ENCODE data around the gene RTP3.
"Not testable (repeated sequence)": the region's sequence is repeated elsewhere in the genome, so short reads cannot be mapped to it uniquely, and the experiment has no call there.

RTP3 gene

GRCh38 chr3:46517784-46518181, 20.0 kb downstream of the RTP3 start:
- in situ Hi-C loops (cut with HindIII; ENCODE audit: low pct_unique_long_range_greater_than_20kb, low sequenced_read_pairs), result no loop called here
- TF ChIP-seq JUND (IDR thresholded peaks at IDR 0.05; ENCODE audit: low read depth), result no peak
- no peak for DNase-seq (ENCODE audit: low read depth in 1 of 2, low spot score in 1 of 2)

DNA sequence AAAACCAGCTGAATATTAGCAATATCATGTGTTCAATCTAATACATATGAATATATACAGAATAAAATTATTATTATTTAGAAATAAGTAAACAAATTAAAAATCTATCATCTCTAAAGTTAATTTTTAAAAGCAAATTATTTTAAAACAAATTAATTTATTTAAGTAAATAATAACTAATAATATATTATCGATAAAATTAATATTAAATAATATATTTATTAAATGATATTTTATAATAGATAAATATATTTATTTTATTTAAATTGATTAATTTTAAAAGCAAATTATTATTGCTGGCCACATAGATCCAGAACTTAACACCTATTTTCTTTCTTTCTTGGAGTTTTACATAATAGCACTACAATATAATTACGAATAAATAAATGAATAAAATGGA, 22.2 kb downstream of the RTP3 start:
- no peak for TF ChIP-seq JUND (IDR thresholded peaks at IDR 0.05; ENCODE audit: low read depth)
- in situ Hi-C loops (cut with HindIII; ENCODE audit: low pct_unique_long_range_greater_than_20kb, low sequenced_read_pairs), result no loop called here
- DNase-seq (ENCODE audit: low read depth in 1 of 2, low spot score in 1 of 2), result no peak

- no peak for DNase-seq (ENCODE audit: low read depth in 1 of 2, low spot score in 1 of 2)
- in situ Hi-C loops (cut with HindIII; ENCODE audit: low pct_unique_long_range_greater_than_20kb, low sequenced_read_pairs), result no loop called here
Measured at GRCh38 chr3:46520531-46520930, 22.8 kb downstream of the RTP3 start.

GRCh38 chr3:46521096-46521495, 23.3 kb downstream of the RTP3 start:
- in situ Hi-C loops (cut with HindIII; ENCODE audit: low pct_unique_long_range_greater_than_20kb, low sequenced_read_pairs), result no loop called here
- no peak for TF ChIP-seq JUND (IDR thresholded peaks at IDR 0.05; ENCODE audit: low read depth)
- no peak for DNase-seq (ENCODE audit: low read depth in 1 of 2, low spot score in 1 of 2)

More at GRCh38 chr3:46520531-46520930, 22.8 kb downstream of the RTP3 start:
- no peak for TF ChIP-seq JUND (IDR thresholded peaks at IDR 0.05; ENCODE audit: low read depth)

- in situ Hi-C loops (cut with HindIII; ENCODE audit: low pct_unique_long_range_greater_than_20kb, low sequenced_read_pairs), result not testable (repeated sequence)
Measured at GRCh38 chr3:46522201-46522600, 24.4 kb downstream of the RTP3 start.

GRCh38 chr3:46523556-46523955, 25.8 kb downstream of the RTP3 start:
- DNase-seq (ENCODE audit: low read depth in 1 of 2, low spot score in 1 of 2), result no peak
- no peak for TF ChIP-seq JUND (IDR thresholded peaks at IDR 0.05; ENCODE audit: low read depth)
- in situ Hi-C loops (cut with HindIII; ENCODE audit: low pct_unique_long_range_greater_than_20kb, low sequenced_read_pairs), result no loop called here

More at GRCh38 chr3:46522201-46522600, 24.4 kb downstream of the RTP3 start:
- DNase-seq (ENCODE audit: low read depth in 1 of 2, low spot score in 1 of 2), result not testable (repeated sequence)

DNA sequence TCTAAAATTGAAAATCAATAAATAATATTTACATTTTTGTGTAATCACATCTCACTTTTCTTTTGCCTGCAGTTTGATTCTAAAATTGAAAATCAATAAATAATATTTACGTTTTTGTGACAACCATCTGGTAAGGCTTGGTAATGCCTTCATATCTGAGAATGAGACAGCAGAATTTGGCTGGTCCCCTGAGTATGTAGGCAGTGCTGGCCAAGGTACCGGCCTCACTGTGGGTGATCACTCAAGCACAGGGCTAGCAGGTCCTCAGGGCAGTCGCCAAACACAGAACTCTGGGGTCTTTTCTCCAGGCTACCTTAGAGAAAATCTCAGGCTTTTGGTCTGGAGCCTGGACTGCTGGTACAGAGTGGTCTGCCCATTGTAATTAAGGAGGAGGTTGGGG, 26.2 kb downstream of the RTP3 start:
- no peak for TF ChIP-seq JUND (IDR thresholded peaks at IDR 0.05; ENCODE audit: low read depth)
- DNase-seq (ENCODE audit: low read depth in 1 of 2, low spot score in 1 of 2), result no peak
- in situ Hi-C loops (cut with HindIII; ENCODE audit: low pct_unique_long_range_greater_than_20kb, low sequenced_read_pairs), result no loop called here

GRCh38 chr3:46524832-46525231, 27.1 kb downstream of the RTP3 start:
- TF ChIP-seq JUND (IDR thresholded peaks at IDR 0.05; ENCODE audit: low read depth), result no peak
- in situ Hi-C loops (cut with HindIII; ENCODE audit: low pct_unique_long_range_greater_than_20kb, low sequenced_read_pairs), result no loop called here
- no peak for DNase-seq (ENCODE audit: low read depth in 1 of 2, low spot score in 1 of 2)

DNA sequence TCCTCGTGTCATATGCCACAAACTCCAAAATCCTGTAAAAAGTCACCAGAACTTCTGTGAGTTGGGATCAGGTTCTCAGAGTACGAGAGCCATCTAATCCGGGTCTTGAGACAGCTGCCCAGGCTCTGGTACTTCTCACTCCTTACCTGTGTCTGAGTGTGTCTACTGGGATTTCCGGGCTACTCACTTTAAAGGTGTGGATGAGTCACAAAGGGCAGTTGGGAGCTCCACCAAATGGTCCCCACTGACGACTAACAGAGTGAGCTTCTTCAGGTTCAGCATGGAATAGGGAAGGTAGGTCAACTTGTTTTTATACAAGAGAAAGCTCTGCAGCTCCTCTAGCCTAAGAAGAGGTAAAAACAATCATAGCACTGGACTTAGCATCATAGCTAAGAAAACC, 29.5 kb downstream of the RTP3 start:
- no peak for TF ChIP-seq JUND (IDR thresholded peaks at IDR 0.05; ENCODE audit: low read depth)
- no peak for DNase-seq (ENCODE audit: low read depth in 1 of 2, low spot score in 1 of 2)
- in situ Hi-C loops (cut with HindIII; ENCODE audit: low pct_unique_long_range_greater_than_20kb, low sequenced_read_pairs), result no loop called here

- DNase-seq (ENCODE audit: low read depth in 1 of 2, low spot score in 1 of 2), result no peak
- in situ Hi-C loops (cut with HindIII; ENCODE audit: low pct_unique_long_range_greater_than_20kb, low sequenced_read_pairs), result no loop called here
- no peak for TF ChIP-seq JUND (IDR thresholded peaks at IDR 0.05; ENCODE audit: low read depth)
Measured at GRCh38 chr3:46533091-46533490, 35.3 kb downstream of the RTP3 start.

DNA sequence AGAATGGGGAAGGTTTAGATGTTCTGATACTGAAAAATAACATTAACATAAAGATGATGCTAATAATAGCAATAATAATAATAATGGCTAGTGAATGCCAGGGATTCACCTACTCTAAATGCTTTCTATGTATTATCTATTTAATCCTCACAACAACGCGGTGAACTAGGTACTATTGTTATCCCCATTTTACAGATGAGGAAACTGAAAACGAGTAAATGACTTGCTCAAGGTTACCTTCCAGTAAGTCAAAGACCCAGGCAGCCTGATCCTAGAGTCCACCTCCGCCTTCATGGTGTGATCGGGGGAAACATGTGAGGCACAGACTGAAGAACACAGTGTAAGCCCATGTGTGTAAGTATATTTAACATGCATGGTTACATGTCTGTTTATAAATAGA, 38.0 kb downstream of the RTP3 start:
- TF ChIP-seq JUND (IDR thresholded peaks at IDR 0.05; ENCODE audit: low read depth), result no peak
- in situ Hi-C loops (cut with HindIII; ENCODE audit: low pct_unique_long_range_greater_than_20kb, low sequenced_read_pairs), result no loop called here
- no peak for DNase-seq (ENCODE audit: low read depth in 1 of 2, low spot score in 1 of 2)

DNA sequence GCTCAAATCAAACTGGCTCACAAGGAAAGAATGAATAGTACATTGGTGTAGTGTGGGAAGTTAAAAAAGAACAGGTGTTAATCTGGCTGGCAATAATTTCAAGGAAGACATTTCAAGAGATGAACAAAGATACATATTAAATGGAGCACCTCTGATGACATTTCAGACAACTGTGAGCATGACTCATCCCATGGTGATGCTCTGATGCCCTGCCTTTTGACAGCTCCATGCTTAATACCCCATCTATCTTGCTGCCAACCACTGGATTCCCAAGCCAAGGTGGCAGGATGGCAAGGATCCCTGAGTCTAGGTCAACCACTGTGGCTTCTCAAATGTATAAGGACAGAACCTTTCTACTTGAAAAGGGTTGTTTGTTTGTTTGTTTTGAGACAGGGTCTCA, 39.0 kb downstream of the RTP3 start:
- no peak for TF ChIP-seq JUND (IDR thresholded peaks at IDR 0.05; ENCODE audit: low read depth)
- in situ Hi-C loops (cut with HindIII; ENCODE audit: low pct_unique_long_range_greater_than_20kb, low sequenced_read_pairs), result no loop called here
- DNase-seq (ENCODE audit: low read depth in 1 of 2, low spot score in 1 of 2), result no peak

DNA sequence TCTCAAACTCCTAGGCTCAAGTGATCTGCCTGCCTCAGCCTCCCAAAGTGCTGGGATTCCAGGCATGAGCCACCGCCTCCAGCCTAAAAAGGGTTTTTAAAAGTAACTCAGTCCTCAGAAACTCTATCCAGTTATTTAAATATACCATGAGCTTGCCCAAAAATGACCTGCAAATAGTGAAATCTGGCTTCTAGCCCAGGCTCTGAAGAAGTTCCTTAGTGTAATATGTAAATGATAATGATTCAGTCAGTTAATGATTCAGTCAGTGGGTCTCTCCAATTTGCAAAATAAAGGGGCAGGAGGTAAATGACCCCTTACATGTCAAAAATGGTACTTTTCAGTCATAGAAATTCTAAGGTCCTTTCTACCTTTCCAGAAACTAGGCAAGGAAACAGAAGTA, 39.5 kb downstream of the RTP3 start:
- DNase-seq (ENCODE audit: low read depth in 1 of 2, low spot score in 1 of 2), result no peak
- TF ChIP-seq JUND (IDR thresholded peaks at IDR 0.05; ENCODE audit: low read depth), result no peak
- in situ Hi-C loops (cut with HindIII; ENCODE audit: low pct_unique_long_range_greater_than_20kb, low sequenced_read_pairs), result no loop called here

DNA sequence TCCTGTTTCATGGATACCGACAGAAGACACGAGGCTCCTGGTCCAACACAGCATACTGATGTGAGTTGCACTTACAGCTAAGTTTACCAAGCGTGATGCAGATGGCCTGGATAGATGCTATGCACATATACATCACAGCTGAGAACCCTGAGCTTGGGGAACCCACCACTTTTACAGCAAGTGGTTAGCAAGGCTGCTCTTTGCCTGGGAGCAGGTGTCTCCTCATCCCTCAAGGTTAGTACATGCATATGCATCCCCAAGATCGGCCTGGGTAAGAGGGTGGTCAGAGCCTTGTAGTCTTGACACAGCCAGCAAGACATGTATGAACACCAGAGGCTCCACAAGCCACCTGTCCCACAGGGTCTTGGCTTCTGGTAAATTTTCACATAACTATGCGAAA, 40.0 kb downstream of the RTP3 start:
- no peak for DNase-seq (ENCODE audit: low read depth in 1 of 2, low spot score in 1 of 2)
- in situ Hi-C loops (cut with HindIII; ENCODE audit: low pct_unique_long_range_greater_than_20kb, low sequenced_read_pairs), result no loop called here
- TF ChIP-seq JUND (IDR thresholded peaks at IDR 0.05; ENCODE audit: low read depth), result no peak

DNA sequence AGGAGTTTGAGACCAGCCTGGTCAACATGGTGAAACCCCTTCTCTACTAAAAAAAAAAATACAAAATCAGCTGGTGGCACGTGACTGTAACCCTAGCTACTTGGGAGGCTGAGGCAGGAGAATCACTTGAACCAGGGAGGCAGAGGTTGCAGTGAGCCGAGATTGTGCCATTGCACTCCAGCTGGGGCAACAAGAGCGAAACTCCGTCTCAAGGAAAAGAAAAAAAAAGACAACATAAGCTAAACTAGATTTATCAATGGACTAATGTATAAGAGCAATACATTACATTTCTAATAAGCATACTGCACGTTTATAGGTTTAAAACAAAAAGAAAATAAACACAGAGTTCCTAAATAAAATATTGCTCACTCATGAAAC, 40.6 kb downstream of the RTP3 start:
- in situ Hi-C loops (cut with HindIII; ENCODE audit: low pct_unique_long_range_greater_than_20kb, low sequenced_read_pairs); DNase-seq (ENCODE audit: low read depth in 1 of 2, low spot score in 1 of 2): not testable (repeated sequence)
